Measurements from ENCODE around the gene GALNT4. TPM values are rescaled to one million over a fixed set of nuclear protein-coding genes. Genes with fewer than 3 reads are reported as not detected.

GALNT4 gene
- total and polyA plus RNA-seq, 9 of the 15 experiments (the other 6 are each of a cell fraction or from before 2014, with no cell fraction given), result 1.2 to 4.6 (median 3.4) TPM

DNA sequence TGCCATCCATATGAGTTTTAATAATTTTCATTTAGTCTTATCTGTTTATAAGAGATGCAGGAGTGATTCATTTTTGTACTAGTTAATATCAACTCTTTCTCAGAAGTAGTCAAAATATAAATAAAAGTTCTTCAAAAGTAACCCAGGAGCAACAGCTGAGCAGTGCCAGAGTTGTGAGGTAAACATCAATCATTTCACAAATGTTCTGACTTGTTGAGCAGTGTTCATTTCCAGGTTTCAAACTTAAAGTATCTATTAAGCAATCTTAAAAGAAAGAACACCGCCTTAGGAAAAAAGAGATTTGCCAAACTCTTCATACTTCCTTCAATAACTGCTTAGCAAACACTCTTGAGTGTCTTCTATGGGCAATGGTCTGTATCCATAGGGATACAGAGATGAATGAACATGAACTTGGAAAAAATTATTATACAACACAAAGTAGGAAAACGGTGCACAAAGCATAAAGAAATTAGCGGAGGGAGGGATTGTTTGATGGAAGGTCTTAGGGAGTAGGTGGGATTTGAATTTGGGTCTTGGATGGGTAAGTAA lies 43.2 kb upstream of the GALNT4 start:
- Histone ChIP-seq H3K9ac (ENCODE audit: insufficient read depth in 1 of 2, low read depth in 2 of 2, low read length in 2 of 2) (no peak overlapping the region), H3K4me1 (replicated peaks in 1 of 2; ENCODE audit: control insufficient read depth in 2 of 2, insufficient read depth in 2 of 2, low read length in 2 of 2) (peaks cover 0 to 10% of the 10 kb centered on the region in 2 experiments; a peak in 1 of 5 replicates), H3K27ac (ENCODE audit: extremely low read depth, low read depth, low read length) (no peak overlapping the region), H2AFZ (ENCODE audit: low read depth, low read length) (no peak overlapping the region), H3K36me3 (ENCODE audit: control insufficient read depth, insufficient read depth, low read length) (no peaks in the 10 kb centered on the region), H3K9me3 (replicated peaks; ENCODE audit: control insufficient read depth, insufficient read depth, low read depth, low read length) (no peaks in the 10 kb centered on the region), H3K79me2 (ENCODE audit: control insufficient read depth, insufficient read depth, low read length) (no peaks in the 10 kb centered on the region), H3K4me2 (ENCODE audit: insufficient read depth, low read length) (no peak overlapping the region), H3K9me1 (ENCODE audit: control insufficient read depth, insufficient read depth, low read length) (no peaks in the 10 kb centered on the region), H4K20me1 (replicated peaks; ENCODE audit: control insufficient read depth, insufficient read depth, low read length) (no peaks in the 10 kb centered on the region), H3K4me3 (no peak overlapping the region), H3K27me3 (ENCODE audit: control insufficient read depth in 2 of 2, insufficient read depth in 2 of 2, low read length in 2 of 2) (no peaks in the 10 kb centered on the region)
- no peak for TF ChIP-seq MCM5 (IDR thresholded peaks at IDR 0.05; ENCODE audit: low read depth)
- no peak for TF ChIP-seq ZNF586 (CRISPR knock-in tag; conservative IDR thresholded peaks at IDR 0.05)
- no peak for TF ChIP-seq FIP1L1 (IDR thresholded peaks at IDR 0.05; ENCODE audit: low read depth, low read length, poor library complexity, severe bottlenecking)
- no peak for TF ChIP-seq ZNF347 (CRISPR knock-in tag; IDR thresholded peaks at IDR 0.05; ENCODE audit: low read depth)
- no peak for TF ChIP-seq MTA1 (IDR thresholded peaks at IDR 0.05; ENCODE audit: borderline replicate concordance)
- no peak for TF ChIP-seq HDAC6 (IDR thresholded peaks at IDR 0.05; ENCODE audit: low read depth, low read length)
- POLR2A ChIA-PET, result no interaction called here
- DNase-seq (ENCODE audit: extremely low read depth in 1 of 4, low spot score in 3 of 4) (no peak), ATAC-seq (no peak), FAIRE-seq (no peak)
- in situ Hi-C loops (cut with MboI), result no loop called here
- no TSS peak for BruUV-seq (replicated peaks)
- intact Hi-C loops (cut with micrococcal nuclease), result no loop called here
- CTCF ChIA-PET (ENCODE audit: low intra/inter-chr PET ratio), result no interaction called here
- 71% methylated on average over 3 of the region's 3 CpGs for WGBS (ENCODE audit: insufficient coverage, low coverage, missing lambda C conversion rate)

DNA sequence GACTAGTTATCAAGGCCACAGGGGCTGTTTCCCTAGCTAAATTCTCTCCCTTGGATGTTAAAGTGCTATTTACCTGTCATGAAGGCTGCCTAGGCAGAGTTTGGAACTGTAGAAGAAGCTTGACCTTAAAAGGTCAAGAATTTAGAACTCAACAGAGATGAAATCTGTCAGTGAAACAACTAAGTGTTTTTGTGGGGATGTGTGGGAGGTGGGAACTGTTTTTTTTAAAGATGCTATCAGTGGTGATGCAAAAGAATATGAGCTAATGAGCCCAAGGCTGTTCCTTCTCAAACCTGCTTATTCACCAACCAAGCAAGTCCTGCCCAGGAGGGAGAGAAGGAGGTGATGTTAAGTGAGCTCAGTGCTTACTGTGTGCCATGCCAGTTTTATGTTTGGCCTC lies 42.0 kb upstream of the GALNT4 start:
- H3K9ac ChIP-seq (ENCODE audit: insufficient read depth in 1 of 2, low read depth in 2 of 2, low read length in 2 of 2), result no peak overlapping the region
- POLR2A ChIA-PET, result interaction anchor here (0.9 to 1.8 kb wide), 3 partner anchors 9 to 139 kb away, joined by 3 to 4 read pairs (median 4); no protein-coding TSS in a partner anchor
- no peak overlapping the region for H3K4me2 ChIP-seq (ENCODE audit: insufficient read depth, low read length)
- H3K9me1 ChIP-seq (ENCODE audit: control insufficient read depth, insufficient read depth, low read length), result no peaks in the 10 kb centered on the region
- intact Hi-C loops (cut with micrococcal nuclease) (no loop called here), in situ Hi-C loops (cut with MboI) (no loop called here)
- no peak overlapping the region for H3K4me3 ChIP-seq
- no peaks in the 10 kb centered on the region for H3K79me2 ChIP-seq (ENCODE audit: control insufficient read depth, insufficient read depth, low read length)
- no peak overlapping the region for H3K27ac ChIP-seq (ENCODE audit: extremely low read depth, low read depth, low read length)
- H3K9me3 ChIP-seq (replicated peaks; ENCODE audit: control insufficient read depth, insufficient read depth, low read depth, low read length), result no peaks in the 10 kb centered on the region
- no peaks in the 10 kb centered on the region for H3K36me3 ChIP-seq (ENCODE audit: control insufficient read depth, insufficient read depth, low read length)
- CTCF ChIA-PET (ENCODE audit: low intra/inter-chr PET ratio), result no interaction called here
- H3K4me1 ChIP-seq (replicated peaks in 1 of 2; ENCODE audit: control insufficient read depth in 2 of 2, insufficient read depth in 2 of 2, low read length in 2 of 2), result peaks cover 0 to 10% of the 10 kb centered on the region in 2 experiments; a peak in 1 of 5 replicates
- no peaks in the 10 kb centered on the region for H4K20me1 ChIP-seq (replicated peaks; ENCODE audit: control insufficient read depth, insufficient read depth, low read length)
- DNase-seq (ENCODE audit: extremely low read depth in 1 of 4, low spot score in 3 of 4) (peak in 2 of 4 experiments; percentile 24 to 35), FAIRE-seq (no peak), ATAC-seq (peak; percentile 55)
- no TSS peak for BruUV-seq (replicated peaks)
- H2AFZ ChIP-seq (ENCODE audit: low read depth, low read length), result no peak overlapping the region
- no peaks in the 10 kb centered on the region for H3K27me3 ChIP-seq (ENCODE audit: control insufficient read depth in 2 of 2, insufficient read depth in 2 of 2, low read length in 2 of 2)
- TF ChIP-seq NFE2 (IDR thresholded peaks at IDR 0.05; ENCODE audit: low read depth) (peak; percentile 61), SMARCC2 (IDR thresholded peaks at IDR 0.05; ENCODE audit: low read depth) (peak; percentile 53; the same call in 1 of the 2 replicates), CEBPG (CRISPR knock-in tag; IDR thresholded peaks at IDR 0.05) (no peak), CEBPG (tag; conservative IDR thresholded peaks at IDR 0.05 in 1 of 2, IDR thresholded peaks at IDR 0.05 in 1 of 2) (peak; percentile 53 to 79; a peak in 2 of 4 replicates), ESRRB (CRISPR knock-in tag; IDR thresholded peaks at IDR 0.05; ENCODE audit: borderline replicate concordance) (no peak), GTF2E2 (tag; IDR thresholded peaks at IDR 0.05) (0 out of 2 replicates have a peak, but pooled peaks have one; percentile 50), HMBOX1 (IDR thresholded peaks at IDR 0.05) (peak; percentile 82), CEBPB (tag; IDR thresholded peaks at IDR 0.05) (peak; percentile 40; the same call in 1 of the 2 replicates), SMARCE1 (IDR thresholded peaks at IDR 0.05) (peak; percentile 88; the same call in 1 of the 2 replicates), ZNF384 (IDR thresholded peaks at IDR 0.05; ENCODE audit: low read depth, low read length) (peak; percentile 98), ZNF780A (CRISPR knock-in tag; IDR thresholded peaks at IDR 0.05) (no peak), ARID1B (IDR thresholded peaks at IDR 0.05) (peak; percentile 75), CXXC5 (CRISPR knock-in tag; IDR thresholded peaks at IDR 0.05) (no peak)
